B cell (primary cell): ENCODE measurements around the gene ERVH48-1.

ENCODE experiments used
- CTCF ChIP-seq: fragments of 200-600 bp; IDR thresholded peaks from one replicate; pipeline ENCODE4 v1.8.0; 2022; ENCODE audit warnings: antibody characterized with exemption, mild to moderate bottlenecking
- EZH2 ChIP-seq: IDR thresholded peaks from 2 replicates; pipeline ENCODE4 v1.6.1; 2012; ENCODE audit warnings: borderline replicate concordance, low read depth, mild to moderate bottlenecking, moderate library complexity, low read length; ENCODE audit not compliant: insufficient read depth, poor library complexity, severe bottlenecking

DNA sequence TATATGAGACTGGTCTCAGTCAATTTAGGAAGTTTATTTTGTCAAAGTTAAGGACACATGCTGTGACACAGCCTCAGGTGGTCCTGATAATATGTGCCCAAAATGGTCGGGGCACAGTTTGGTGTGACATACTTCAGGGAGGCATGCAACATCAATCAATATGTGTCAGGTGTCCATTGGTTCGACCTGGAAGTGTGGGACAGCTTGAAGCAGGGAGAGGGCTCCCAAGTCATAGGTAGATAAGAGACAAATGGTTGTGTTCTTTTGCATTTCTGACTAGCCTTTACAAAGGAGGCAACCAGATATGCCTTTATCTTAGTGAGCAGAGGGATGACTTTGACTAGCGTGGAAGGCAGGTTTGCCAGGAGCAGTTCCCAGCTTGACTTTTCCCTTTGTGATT lies 4.5 kb upstream of the ERVH48-1 start:
- TF ChIP-seq CTCF (no peak), EZH2 (no peak)
